K562 treated with DMSO at 1 percent for 4 hours (cell line): ENCODE measurements around the gene CCDC24. TPM values are rescaled to one million over a fixed set of nuclear protein-coding genes. Genes with fewer than 3 reads are reported as not detected.

Experiments
- total RNA-seq: library from RNA; unstranded; fragments of 300-600 nt; gene quantifications from 2 replicates; pipeline ENCODE4 v1.2.3, GENCODE V29; 2022; ENCODE audit not compliant: insufficient read depth

The CCDC24 gene
- 1.2 and 2.2 TPM in 2 replicates for total RNA-seq

DNA sequence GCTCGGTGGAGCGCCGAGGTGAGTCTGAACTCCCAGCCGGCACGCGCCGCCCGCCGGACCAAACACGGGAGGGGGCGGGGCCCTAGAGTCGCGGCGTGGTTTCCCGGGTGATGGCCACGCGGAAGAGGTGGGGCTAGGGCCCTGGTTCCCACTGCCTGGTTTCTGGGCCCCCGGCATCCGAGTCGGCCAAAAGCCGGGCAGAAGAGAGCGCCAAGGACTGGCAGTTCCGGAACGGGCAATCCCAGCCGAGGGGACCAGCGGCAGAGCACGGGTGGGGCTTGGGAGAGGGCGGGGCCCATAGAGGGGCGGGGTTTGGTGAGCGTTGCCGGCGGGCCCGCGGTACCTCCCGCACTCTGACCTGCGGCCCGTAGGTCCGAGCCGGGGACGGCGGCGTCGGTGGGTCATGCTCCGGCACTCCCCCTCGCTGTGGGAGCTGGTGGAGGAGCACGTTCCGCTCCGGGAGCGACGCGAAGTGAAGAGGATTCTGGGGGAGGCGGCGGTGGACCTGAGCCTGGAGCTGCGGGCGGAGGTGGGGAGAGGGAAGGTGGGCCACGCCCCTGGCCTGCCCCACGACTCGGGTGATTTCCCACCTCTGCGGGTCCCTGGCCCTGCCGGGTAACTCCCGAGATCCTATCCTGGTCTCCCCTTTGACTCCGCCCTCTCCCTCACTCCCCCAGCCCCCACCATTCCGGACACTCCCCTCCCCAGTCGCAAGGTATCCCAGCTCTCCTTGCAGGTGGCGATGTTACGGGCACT is at the start of gene CCDC24:
CCDC24 (plus strand) TSS at position 124 of the 756 bp plus-strand sequence; CDS start at position 404, 280 bp downstream.

DNA sequence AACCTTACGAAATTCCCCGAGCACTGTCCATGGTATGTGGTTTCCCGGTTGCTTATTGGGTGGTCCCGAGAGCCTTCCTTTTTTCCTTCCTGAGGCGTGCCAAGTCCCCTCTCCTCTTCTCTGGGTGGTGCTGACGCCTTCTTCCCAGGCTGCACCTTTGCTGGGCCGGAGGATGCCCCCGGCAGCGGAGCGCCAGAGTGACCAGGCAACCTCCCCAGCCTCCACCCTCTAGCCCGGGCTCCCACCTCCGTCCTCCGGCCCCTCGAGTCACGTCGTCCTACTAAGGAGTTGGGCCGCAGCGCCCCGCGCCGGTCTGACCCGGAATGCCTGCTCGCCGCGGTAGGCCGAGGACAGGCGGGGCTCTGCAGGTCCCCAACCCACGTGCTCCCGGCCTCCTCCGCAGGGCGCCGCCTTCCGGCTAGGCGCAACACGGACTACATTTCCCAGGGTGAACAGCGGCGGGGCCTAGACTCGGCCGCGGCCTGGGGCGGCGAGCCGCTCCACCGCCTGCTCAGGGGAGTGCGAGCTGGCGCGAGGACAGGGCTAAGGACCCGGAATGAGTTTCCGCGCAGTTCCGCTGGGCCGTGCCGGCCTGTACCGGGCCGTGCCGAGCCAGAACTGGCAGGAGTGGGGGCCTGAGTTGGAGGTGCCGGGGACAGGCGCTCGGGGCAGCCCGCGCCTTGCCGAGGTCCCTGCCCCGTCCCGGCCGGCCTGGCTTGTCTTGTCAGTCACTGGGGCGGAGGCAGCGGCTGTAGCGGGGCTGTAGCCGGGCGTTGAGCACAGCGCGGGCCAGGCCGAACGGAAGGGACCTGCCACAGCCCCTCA is 45.0 kb upstream of the CCDC24 start, which contains the start of gene IPO13:
IPO13 (plus strand) TSS at position 715 of the 825 bp plus-strand sequence. CDS start 651 bp downstream, outside the sequence.

DNA sequence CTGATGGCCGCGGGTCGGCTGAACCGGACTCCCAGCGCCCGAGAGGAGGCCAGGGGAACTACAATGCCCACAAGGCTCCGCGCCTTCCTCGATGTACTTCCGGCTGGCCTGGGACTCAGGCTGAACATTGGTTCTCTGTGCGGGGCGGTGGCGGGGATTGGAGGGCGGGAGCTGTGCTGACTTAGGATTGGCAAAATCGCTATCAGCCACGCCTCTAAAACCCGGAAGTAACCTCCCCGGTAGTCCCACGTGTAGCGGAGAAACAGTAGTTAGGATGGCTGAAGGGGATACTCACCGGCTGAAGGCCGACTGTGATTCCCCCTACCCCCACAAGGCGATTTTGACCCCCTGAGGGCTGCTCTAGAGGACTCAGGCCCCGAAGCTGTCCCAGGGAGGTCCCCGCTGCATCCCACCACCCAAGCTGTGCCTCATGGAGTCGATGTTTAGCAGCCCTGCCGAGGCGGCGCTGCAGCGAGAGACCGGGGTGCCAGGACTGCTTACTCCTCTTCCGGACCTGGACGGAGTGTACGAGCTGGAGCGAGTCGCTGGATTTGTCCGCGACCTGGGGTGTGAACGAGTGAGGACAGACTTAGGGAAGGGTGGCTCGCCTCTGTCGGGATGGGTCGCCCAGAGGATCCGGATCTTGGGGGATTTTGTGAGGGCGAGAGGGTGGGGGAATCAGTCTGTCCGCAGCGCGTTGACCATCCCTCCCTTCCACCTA is 21.5 kb upstream of the CCDC24 start, which contains the start of gene DPH2:
DPH2 (plus strand) TSS at position 265 of the 721 bp plus-strand sequence; CDS start at position 431, 166 bp downstream.

DNA sequence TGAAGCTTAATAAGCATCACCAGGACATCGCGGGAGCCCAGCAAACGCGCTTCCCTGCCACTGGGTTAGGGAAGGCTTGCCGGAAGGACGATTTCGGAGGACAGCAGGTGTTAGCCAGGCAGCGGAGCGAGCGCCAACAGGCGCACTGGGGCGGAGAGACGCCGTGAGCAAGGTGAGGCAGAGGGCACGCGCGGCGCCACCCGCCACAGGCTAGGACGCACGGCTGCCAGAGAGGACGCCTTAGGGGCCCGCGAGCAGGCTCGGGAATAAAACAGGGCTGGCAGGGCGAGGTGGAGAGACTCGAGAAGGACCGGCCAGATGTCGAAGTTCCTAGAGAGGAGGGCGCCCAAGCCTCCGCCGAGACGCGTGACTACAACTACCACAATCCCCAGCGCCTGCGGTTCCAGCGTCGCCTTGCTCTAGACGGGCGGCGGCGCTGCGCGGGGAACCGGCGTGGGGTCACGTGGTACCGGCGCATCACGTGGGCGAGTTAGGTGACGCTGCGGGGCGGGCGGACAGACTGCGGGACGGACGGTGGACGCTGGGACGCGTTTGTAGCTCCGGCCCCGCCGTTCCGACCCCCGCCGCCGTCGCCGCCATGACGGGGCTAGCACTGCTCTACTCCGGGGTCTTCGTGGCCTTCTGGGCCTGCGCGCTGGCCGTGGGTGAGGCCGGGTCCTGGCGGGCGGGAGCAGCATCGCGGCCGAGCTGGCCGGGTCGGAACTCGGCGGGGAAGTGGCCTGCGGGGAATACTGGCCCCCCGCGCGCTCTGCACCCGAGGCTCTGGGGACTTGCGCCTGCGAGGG is 16.8 kb upstream of the CCDC24 start, which contains the start of gene ATP6V0B:
ATP6V0B (plus strand) TSS at position 518 of the 806 bp plus-strand sequence; CDS start at position 599, 81 bp downstream.

DNA sequence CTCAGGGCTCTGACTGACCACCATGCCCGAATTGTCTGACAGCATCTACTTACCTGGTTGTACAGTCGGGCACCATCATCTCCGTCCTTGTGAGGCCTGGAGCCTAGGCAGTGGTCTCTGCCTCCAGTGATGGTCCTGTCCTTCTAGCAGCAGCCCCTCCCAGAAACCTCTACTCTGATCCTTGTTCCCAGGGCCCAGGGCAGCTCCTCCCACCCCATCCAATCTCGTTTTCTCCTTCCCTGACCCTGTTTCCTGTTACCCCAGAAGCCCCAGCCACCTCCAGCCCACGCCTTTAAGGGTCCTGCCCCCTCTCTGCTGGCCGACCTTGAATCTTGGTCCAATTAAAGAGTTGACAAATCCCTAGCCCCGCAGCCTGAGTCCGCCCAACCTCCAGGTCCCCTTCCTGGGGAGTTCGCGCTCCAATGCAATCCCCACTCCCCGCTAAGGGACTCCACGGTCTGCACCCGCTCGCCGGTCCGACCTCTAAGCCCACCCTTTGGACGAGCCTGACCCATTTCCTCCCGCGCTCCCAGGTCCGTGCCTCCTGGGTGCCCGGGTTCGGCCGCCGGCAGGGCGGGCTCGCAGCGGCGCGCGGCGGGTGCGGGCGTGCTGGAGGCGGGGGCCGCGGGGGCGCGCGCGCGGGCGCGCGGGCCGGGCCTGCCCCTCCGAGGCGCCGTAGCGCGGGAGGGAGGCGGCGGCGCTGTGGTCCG is 12.7 kb upstream of the CCDC24 start, which contains the start of gene B4GALT2:
B4GALT2 (plus strand) TSS at position 660 of the 710 bp plus-strand sequence. CDS start 1,951 bp downstream, outside the sequence.

DNA sequence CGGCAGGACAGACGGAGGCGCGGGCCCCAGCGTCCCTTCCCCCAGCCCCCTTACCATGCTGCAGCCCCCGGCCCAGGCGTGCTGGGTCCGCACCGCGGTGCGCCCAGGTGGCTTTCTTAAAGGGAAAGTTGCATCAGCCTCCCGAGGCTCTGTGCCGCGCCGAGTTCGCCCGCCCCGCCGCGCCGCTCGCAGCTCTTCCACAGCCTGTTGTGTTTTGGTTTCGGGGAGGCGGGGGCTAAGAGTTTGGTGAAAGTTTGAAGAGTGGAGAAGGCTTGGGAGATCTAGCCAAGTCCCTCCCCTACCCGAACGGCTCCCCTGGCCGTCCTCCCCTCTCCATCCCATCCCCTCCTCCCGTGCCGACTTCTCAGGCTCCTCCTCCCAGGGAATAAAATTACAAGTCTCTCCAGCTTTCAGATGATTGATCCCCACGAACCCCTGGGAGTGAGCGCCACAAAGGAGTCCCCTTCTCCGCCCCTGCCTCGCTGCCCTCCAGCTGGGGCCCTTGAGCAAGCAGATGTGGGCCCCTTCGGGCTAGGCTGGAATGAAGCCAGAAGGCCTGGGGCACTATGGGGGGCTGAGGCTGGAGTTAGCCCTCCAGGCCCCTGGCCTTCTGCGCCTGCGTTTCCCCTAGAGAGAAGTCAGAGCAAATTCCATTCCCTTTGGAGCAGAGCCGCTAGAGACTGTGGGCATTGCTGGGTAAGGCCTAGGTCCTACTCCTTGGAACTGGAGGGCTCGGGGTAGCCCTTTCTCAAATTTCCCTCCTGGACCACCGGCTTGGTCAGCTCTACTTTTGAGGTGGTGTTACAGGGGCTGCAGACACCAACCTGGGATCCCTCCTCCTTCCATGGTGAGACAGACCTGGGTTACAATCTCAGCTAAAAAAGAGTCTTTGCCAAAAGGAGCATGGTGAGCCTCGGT is 40.1 kb downstream of the CCDC24 start, which contains the start of gene SLC6A9:
SLC6A9 (minus strand) TSS at position 211 of the 918 bp plus-strand sequence. CDS start 7,185 bp downstream, outside the sequence.

Other genes starting within 250 kb of the CCDC24 start
- gene ARTN, start 57.8 kb upstream of the CCDC24 start, total RNA-seq: 1.5 TPM in 1 of 2 replicates, not detected in the other
- 28.4 and 34.7 TPM in 2 replicates for gene IPO13, start 44.6 kb upstream of the CCDC24 start, total RNA-seq
- 18.9 and 26.0 TPM in 2 replicates for gene DPH2, start 21.6 kb upstream of the CCDC24 start, total RNA-seq
- gene ATP6V0B, start 16.6 kb upstream of the CCDC24 start, total RNA-seq: 537 and 546 TPM in 2 replicates
- gene B4GALT2, start 12.4 kb upstream of the CCDC24 start, total RNA-seq: 43.6 and 53.3 TPM in 2 replicates
- 34.5 and 57.1 TPM in 2 replicates for gene SLC6A9, start 39.9 kb downstream of the CCDC24 start, total RNA-seq
- not detected in 2 replicates for gene KLF17, start 127.2 kb downstream of the CCDC24 start, total RNA-seq
- not detected in 2 replicates for gene KLF18, start 150.0 kb downstream of the CCDC24 start, total RNA-seq
- 21.2 and 22.6 TPM in 2 replicates for gene DMAP1, start 221.9 kb downstream of the CCDC24 start, total RNA-seq